Measurements from ENCODE around the gene MITD1. TPM values are rescaled to one million over a fixed set of nuclear protein-coding genes. Genes with fewer than 3 reads are reported as not detected.

Gene MITD1
- total RNA-seq, 1 donor from 2014 or later, result 16.0 TPM

- Histone ChIP-seq H3K4me1 (peaks cover 5% of the 10 kb centered on the region), H3K9me3 (replicated peaks) (no peaks in the 10 kb centered on the region), H3K36me3 (peaks cover 60% of the 10 kb centered on the region), H3K4me3 (no peak overlapping the region), H3K27ac (replicated peaks) (no peak overlapping the region), H3K27me3 (ENCODE audit: low read depth) (no peaks in the 10 kb centered on the region)
- no peak for DNase-seq
- no peak for TF ChIP-seq CTCF (IDR thresholded peaks at IDR 0.05; ENCODE audit: borderline replicate concordance)
- intact Hi-C loops (cut with micrococcal nuclease), result no loop called here
Measured at GRCh38 chr2:99166218-99166617, 14.6 kb downstream of the MITD1 start.

- no peaks in the 10 kb centered on the region for H3K9me3 ChIP-seq (replicated peaks)
- TF ChIP-seq CTCF (IDR thresholded peaks at IDR 0.05; ENCODE audit: borderline replicate concordance), result no peak
- peaks cover 49% of the 10 kb centered on the region for H3K36me3 ChIP-seq
- peaks cover 19% of the 10 kb centered on the region for H3K4me1 ChIP-seq
- intact Hi-C loops (cut with micrococcal nuclease), result no loop called here
- no peak for DNase-seq
- no peak overlapping the region for H3K4me3 ChIP-seq
- no peaks in the 10 kb centered on the region for H3K27me3 ChIP-seq (ENCODE audit: low read depth)
- no peak overlapping the region for H3K27ac ChIP-seq (replicated peaks)
Measured at GRCh38 chr2:99159594-99159993, 21.3 kb downstream of the MITD1 start.

- H3K4me1 ChIP-seq, result peaks cover 29% of the 10 kb centered on the region
- intact Hi-C loops (cut with micrococcal nuclease), result no loop called here
- no peak overlapping the region for H3K27ac ChIP-seq (replicated peaks)
- no peak for DNase-seq
- no peaks in the 10 kb centered on the region for H3K27me3 ChIP-seq (ENCODE audit: low read depth)
- no peak for TF ChIP-seq CTCF (IDR thresholded peaks at IDR 0.05; ENCODE audit: borderline replicate concordance)
- no peaks in the 10 kb centered on the region for H3K9me3 ChIP-seq (replicated peaks)
- H3K4me3 ChIP-seq, result no peak overlapping the region
- peaks cover 49% of the 10 kb centered on the region for H3K36me3 ChIP-seq
Measured at GRCh38 chr2:99158599-99158998, 22.3 kb downstream of the MITD1 start.

GRCh38 chr2:99156891-99157290 is 24.0 kb downstream of the MITD1 start:
- intact Hi-C loops (cut with micrococcal nuclease), result no loop called here
- peaks cover 34% of the 10 kb centered on the region for H3K36me3 ChIP-seq
- TF ChIP-seq CTCF (IDR thresholded peaks at IDR 0.05; ENCODE audit: borderline replicate concordance), result no peak
- H3K27ac ChIP-seq (replicated peaks), result no peak overlapping the region
- peaks cover 34% of the 10 kb centered on the region for H3K4me1 ChIP-seq
- no peaks in the 10 kb centered on the region for H3K27me3 ChIP-seq (ENCODE audit: low read depth)
- DNase-seq, result no peak
- no peak overlapping the region for H3K4me3 ChIP-seq
- H3K9me3 ChIP-seq (replicated peaks), result no peaks in the 10 kb centered on the region

GRCh38 chr2:99154643-99155536 is 26.0 kb downstream of the MITD1 start, which contains the start of the genes LIPT1 and TSGA10:
LIPT1 (plus strand) TSS chr2:99154967; CDS start chr2:99161958, 6,991 bp downstream.
TSGA10 (minus strand) TSS chr2:99154942; CDS start chr2:99109439, 45,503 bp downstream.
- intact Hi-C loops (cut with micrococcal nuclease), result no loop called here
- no peaks in the 10 kb centered on the region for H3K9me3 ChIP-seq (replicated peaks)
- no peak for TF ChIP-seq CTCF (IDR thresholded peaks at IDR 0.05; ENCODE audit: borderline replicate concordance)

More at GRCh38 chr2:99154643-99155536, 26.0 kb downstream of the MITD1 start, which contains the start of the genes LIPT1 and TSGA10:
- peak within 1 kb of the TSS; percentile 75 for H3K4me3 ChIP-seq
- H3K4me1 ChIP-seq, result peaks cover 34% of the 10 kb centered on the region
- no peaks in the 10 kb centered on the region for H3K27me3 ChIP-seq (ENCODE audit: low read depth)
- peaks cover 30% of the 10 kb centered on the region for H3K36me3 ChIP-seq
- H3K27ac ChIP-seq (replicated peaks), result peak within 1 kb of the TSS; percentile 89
- peak; percentile 92 for DNase-seq
